Measurements from ENCODE around the gene PEX26. TPM values are rescaled to one million over a fixed set of nuclear protein-coding genes. Genes with fewer than 3 reads are reported as not detected.

The PEX26 gene
- total and polyA plus RNA-seq, 2 of the 13 experiments (the other 11 are each of a cell fraction or from before 2014, with no cell fraction given) = 10.6 to 25.1 TPM

DNA sequence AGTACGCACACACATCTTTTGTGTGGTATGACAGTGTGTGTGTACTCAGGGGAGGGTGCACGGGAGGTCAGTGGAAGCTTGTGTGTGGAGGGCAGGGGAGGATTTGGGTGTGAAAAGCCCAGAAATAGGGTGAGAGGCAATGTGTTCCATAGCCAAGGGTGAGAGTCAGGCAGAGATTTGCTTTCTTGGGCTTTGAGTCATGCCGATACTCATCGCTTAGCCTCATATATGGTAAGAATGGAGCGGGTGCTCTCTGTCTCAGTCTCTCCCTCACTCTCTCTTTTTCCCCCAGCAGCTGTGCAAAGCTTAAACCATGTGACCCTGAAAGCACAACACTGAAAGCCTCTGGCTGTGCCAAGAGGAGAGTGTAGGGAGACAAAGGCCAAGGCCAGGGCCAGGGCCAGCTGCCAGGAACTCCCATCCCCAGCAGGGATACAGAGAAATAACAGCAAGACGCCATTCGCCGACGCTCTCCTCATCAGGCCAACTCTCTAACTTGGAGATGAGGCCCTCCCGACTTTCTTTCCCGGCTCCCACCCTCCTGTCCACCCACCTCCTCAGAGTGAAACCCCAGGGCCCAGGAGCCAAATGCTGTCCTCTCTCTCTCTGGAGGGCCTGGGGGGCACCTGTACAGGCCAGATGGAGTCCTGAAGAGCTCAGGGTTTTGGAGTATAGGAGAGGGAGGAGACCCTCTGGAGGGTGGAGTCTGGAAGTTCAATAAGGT is 33.1 kb upstream of the PEX26 start (continued):
- TF ChIP-seq, protein P1, sequence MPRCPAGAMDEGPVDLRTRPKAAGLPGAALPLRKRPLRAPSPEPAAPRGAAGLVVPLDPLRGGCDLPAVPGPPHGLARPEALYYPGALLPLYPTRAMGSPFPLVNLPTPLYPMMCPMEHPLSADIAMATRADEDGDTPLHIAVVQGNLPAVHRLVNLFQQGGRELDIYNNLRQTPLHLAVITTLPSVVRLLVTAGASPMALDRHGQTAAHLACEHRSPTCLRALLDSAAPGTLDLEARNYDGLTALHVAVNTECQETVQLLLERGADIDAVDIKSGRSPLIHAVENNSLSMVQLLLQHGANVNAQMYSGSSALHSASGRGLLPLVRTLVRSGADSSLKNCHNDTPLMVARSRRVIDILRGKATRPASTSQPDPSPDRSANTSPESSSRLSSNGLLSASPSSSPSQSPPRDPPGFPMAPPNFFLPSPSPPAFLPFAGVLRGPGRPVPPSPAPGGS (CRISPR knock-in tag; IDR thresholded peaks at IDR 0.05) = 0 out of 2 replicates have a peak, but pooled peaks have one; percentile 72
- no peak for TF ChIP-seq ATF1 (CRISPR knock-in tag; IDR thresholded peaks at IDR 0.05)
- TF ChIP-seq NAIF1 (CRISPR knock-in tag; IDR thresholded peaks at IDR 0.05; ENCODE audit: borderline replicate concordance) = no peak
- no peak for TF ChIP-seq ZNF674 (CRISPR knock-in tag; IDR thresholded peaks at IDR 0.05; ENCODE audit: low read depth)
- TF ChIP-seq SAFB2 (CRISPR knock-in tag; IDR thresholded peaks at IDR 0.05; ENCODE audit: borderline replicate concordance, low read depth) = no peak
- no peak for TF ChIP-seq IKZF1 (IDR thresholded peaks at IDR 0.05)
- no peak for TF ChIP-seq GTF3A (CRISPR knock-in tag; conservative IDR thresholded peaks at IDR 0.05)
- TF ChIP-seq, protein P2, sequence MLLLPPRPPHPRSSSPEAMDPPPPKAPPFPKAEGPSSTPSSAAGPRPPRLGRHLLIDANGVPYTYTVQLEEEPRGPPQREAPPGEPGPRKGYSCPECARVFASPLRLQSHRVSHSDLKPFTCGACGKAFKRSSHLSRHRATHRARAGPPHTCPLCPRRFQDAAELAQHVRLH (CRISPR knock-in tag; IDR thresholded peaks at IDR 0.05; ENCODE audit: borderline replicate concordance, low read depth) = no peak
- no peak for TF ChIP-seq ZNF34 (CRISPR knock-in tag; IDR thresholded peaks at IDR 0.05; ENCODE audit: borderline replicate concordance)
- no peak; the same call in 1 of the 2 replicates for TF ChIP-seq DNMT3B (CRISPR knock-in tag; conservative IDR thresholded peaks at IDR 0.05)
- no peak for TF ChIP-seq ZSCAN20 (CRISPR knock-in tag; IDR thresholded peaks at IDR 0.05; ENCODE audit: borderline replicate concordance)
- no peak; the same call in 1 of the 2 replicates for TF ChIP-seq ZSCAN21 (CRISPR knock-in tag; IDR thresholded peaks at IDR 0.05; ENCODE audit: borderline replicate concordance)
- TF ChIP-seq, protein P3, sequence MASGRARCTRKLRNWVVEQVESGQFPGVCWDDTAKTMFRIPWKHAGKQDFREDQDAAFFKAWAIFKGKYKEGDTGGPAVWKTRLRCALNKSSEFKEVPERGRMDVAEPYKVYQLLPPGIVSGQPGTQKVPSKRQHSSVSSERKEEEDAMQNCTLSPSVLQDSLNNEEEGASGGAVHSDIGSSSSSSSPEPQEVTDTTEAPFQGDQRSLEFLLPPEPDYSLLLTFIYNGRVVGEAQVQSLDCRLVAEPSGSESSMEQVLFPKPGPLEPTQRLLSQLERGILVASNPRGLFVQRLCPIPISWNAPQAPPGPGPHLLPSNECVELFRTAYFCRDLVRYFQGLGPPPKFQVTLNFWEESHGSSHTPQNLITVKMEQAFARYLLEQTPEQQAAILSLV (CRISPR knock-in tag; IDR thresholded peaks at IDR 0.05; ENCODE audit: borderline replicate concordance) = 0 out of 2 replicates have a peak, but pooled peaks have one; percentile 25
- TF ChIP-seq KLF11 (CRISPR knock-in tag; IDR thresholded peaks at IDR 0.05) = no peak
- TF ChIP-seq U2AF2 (IDR thresholded peaks at IDR 0.05; ENCODE audit: low read depth, low read length) = no peak
- TF ChIP-seq, protein P4, sequence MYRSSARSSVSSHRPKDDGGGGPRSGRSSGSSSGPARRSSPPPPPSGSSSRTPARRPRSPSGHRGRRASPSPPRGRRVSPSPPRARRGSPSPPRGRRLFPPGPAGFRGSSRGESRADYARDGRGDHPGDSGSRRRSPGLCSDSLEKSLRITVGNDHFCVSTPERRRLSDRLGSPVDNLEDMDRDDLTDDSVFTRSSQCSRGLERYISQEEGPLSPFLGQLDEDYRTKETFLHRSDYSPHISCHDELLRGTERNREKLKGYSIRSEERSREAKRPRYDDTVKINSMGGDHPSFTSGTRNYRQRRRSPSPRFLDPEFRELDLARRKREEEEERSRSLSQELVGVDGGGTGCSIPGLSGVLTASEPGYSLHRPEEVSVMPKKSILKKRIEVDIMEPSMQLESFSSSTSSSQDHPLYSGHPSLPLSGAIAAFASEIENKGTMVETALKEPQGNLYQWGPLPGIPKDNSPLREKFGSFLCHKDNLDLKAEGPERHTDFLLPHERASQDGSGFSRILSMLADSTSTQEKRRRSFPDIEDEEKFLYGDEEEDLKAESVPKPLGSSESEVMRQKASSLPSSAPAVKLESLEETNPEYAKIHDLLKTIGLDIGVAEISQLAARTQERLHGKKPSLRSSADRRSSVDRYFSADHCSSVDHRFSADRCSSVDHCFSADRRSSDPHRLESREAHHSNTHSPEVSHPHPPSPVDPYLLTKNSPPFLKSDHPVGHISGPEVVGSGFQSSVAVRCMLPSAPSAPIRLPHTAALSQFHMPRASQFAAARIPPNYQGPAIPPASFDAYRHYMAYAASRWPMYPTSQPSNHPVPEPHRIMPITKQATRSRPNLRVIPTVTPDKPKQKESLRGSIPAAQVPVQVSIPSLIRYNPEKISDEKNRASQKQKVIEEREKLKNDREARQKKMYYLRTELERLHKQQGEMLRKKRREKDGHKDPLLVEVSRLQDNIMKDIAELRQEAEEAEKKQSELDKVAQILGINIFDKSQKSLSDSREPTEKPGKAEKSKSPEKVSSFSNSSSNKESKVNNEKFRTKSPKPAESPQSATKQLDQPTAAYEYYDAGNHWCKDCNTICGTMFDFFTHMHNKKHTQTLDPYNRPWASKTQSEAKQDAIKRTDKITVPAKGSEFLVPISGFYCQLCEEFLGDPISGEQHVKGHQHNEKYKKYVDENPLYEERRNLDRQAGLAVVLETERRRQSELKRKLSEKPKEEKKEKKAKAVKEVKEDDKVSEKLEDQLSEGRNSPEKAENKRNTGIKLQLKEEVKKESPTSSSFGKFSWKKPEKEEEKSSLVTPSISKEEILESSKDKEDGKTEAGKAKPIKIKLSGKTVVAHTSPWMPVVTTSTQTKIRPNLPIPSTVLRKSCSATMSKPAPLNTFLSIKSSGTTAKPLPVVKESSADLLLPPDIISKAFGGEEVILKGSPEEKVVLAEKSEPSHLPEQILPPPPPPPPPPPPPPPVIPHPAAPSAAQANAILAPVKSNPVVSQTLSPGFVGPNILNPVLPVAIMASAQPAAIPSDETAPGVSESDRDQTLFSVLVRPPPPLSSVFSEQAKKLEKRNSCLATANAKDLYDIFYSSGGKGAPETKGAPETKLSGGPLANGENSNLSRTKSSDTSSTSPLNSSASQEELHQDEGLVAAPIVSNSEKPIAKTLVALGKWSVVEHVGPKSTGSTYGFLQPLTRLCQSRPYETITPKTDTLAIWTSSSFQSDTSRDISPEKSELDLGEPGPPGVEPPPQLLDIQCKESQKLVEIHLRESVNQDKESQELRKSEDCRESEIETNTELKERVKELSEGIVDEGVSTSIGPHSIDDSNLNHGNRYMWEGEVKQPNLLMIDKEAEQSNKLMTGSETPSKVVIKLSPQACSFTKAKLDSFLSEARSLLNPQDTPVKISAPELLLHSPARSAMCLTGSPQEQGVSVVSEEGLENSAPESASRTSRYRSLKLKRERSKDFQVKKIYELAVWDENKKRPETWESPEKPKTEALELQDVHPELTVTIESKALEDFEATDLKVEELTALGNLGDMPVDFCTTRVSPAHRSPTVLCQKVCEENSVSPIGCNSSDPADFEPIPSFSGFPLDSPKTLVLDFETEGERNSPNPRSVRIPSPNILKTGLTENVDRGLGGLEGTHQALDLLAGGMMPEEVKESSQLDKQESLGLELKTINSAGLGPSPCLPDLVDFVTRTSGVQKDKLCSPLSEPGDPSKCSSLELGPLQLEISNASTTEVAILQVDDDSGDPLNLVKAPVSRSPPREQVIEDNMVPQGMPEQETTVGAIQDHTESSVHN (CRISPR knock-in tag; IDR thresholded peaks at IDR 0.05) = no peak
- TF ChIP-seq ZNF567 (CRISPR knock-in tag; IDR thresholded peaks at IDR 0.05; ENCODE audit: borderline replicate concordance) = no peak
- no peak for TF ChIP-seq RORA (CRISPR knock-in tag; IDR thresholded peaks at IDR 0.05)
